Sigmoid colon (tissue), 4 donors: Measurements from ENCODE around the gene SUPT3H.

Experiments
- CTCF ChIP-seq, 4 experiments: fragments of 450-650 bp in 3 of 4; fragments of 200-600 bp in 1 of 4; IDR thresholded peaks; one replicate each; pipeline ENCODE4 v1.5.1; 2016 to 2019; ENCODE audit warnings: antibody characterized with exemption in 4 of 4, mild to moderate bottlenecking in 3 of 4, moderate library complexity in 2 of 4
- POLR2A ChIP-seq, 2 donors: fragments of 450-650 bp; IDR thresholded peaks; one replicate each; pipeline ENCODE4 v1.6.1; 2016; ENCODE audit warnings: antibody characterized with exemption in 2 of 2, mild to moderate bottlenecking in 2 of 2, moderate library complexity in 2 of 2
- POLR2AphosphoS5 ChIP-seq, 4 donors: sonication (generic); formaldehyde crosslinking; IDR thresholded peaks; one replicate each; pipeline ENCODE4 v1.6.1; 2017; ENCODE audit warnings: antibody characterized with exemption in 4 of 4

GRCh38 chr6:45156075-45156474 lies 221.7 kb downstream of the SUPT3H start:
- TF ChIP-seq POLR2AphosphoS5 (IDR thresholded peaks at IDR 0.05) (no peak), CTCF (IDR thresholded peaks at IDR 0.05) (no peak), POLR2A (IDR thresholded peaks at IDR 0.05) (no peak)
